ENCODE results near the gene CCDC138. TPM values are rescaled to one million over a fixed set of nuclear protein-coding genes. Genes with fewer than 3 reads are reported as not detected.

Gene CCDC138
- total RNA-seq, 4 donors from 2014 or later, result 3.7 to 5.5 (median 4.4) TPM; not detected in 1

- 47% methylated on average over 4 of the region's 4 CpGs for WGBS, 2 donors (ENCODE audit: low coverage in 1 of 2)
Observed at GRCh38 chr2:108825254-108825653, 38.7 kb downstream of the CCDC138 start.

GRCh38 chr2:108825736-108826135 is 39.2 kb downstream of the CCDC138 start:
- no peak overlapping the region for H3K4me3 ChIP-seq
- intact Hi-C loops (cut with DNase I; ENCODE audit: low total_unique reads) (no loop called here), in situ Hi-C loops (cut with MboI; ENCODE audit: low pct_ligation_motif_present in 1 of 4, low pct_unique_long_range_greater_than_20kb in 1 of 4, low sequenced_read_pairs in 3 of 4) (no loop called here)
- TF ChIP-seq POLR2AphosphoS5 (IDR thresholded peaks at IDR 0.05), result no peak
- TF ChIP-seq CTCF (IDR thresholded peaks at IDR 0.05), result no peak
- no peak for TF ChIP-seq EP300 (IDR thresholded peaks at IDR 0.05; ENCODE audit: low read depth)
- no peak for TF ChIP-seq POLR2A (IDR thresholded peaks at IDR 0.05)
- DNase-seq, result no peak
- no peak overlapping the region for H3K27ac ChIP-seq
- H3K27me3 ChIP-seq, result no peaks in the 10 kb centered on the region
- WGBS, 2 donors (ENCODE audit: low coverage in 1 of 2), result 79 to 93% methylated on average over 3 of the region's 3 CpGs
- peaks cover 0 to 3% (median 0%) of the 10 kb centered on the region in 4 donors for H3K4me1 ChIP-seq
- H3K9me3 ChIP-seq, result no peaks in the 10 kb centered on the region
- H3K36me3 ChIP-seq, result no peaks in the 10 kb centered on the region

More at GRCh38 chr2:108825254-108825653, 38.7 kb downstream of the CCDC138 start:
- no peak overlapping the region for H3K4me3 ChIP-seq
- H3K27ac ChIP-seq, result no peak overlapping the region
- in situ Hi-C loops (cut with MboI; ENCODE audit: low pct_ligation_motif_present in 1 of 4, low pct_unique_long_range_greater_than_20kb in 1 of 4, low sequenced_read_pairs in 3 of 4) (no loop called here), intact Hi-C loops (cut with DNase I; ENCODE audit: low total_unique reads) (no loop called here)
- peaks cover 0 to under 1% of the 10 kb centered on the region in 2 donors for H3K9me3 ChIP-seq
- TF ChIP-seq CTCF (IDR thresholded peaks at IDR 0.05) (no peak), POLR2A (IDR thresholded peaks at IDR 0.05) (no peak), POLR2AphosphoS5 (IDR thresholded peaks at IDR 0.05) (no peak)
- H3K27me3 ChIP-seq, result no peaks in the 10 kb centered on the region
- DNase-seq, result no peak
- H3K36me3 ChIP-seq, result no peaks in the 10 kb centered on the region
- peaks cover 0 to 3% (median 0%) of the 10 kb centered on the region in 4 donors for H3K4me1 ChIP-seq

- no peak for DNase-seq
- in situ Hi-C loops (cut with MboI; ENCODE audit: low pct_ligation_motif_present in 1 of 4, low pct_unique_long_range_greater_than_20kb in 1 of 4, low sequenced_read_pairs in 3 of 4), result no loop called here
- Histone ChIP-seq H3K4me3 (no peak overlapping the region), H3K4me1 (peaks cover 0 to 12% (median 0%) of the 10 kb centered on the region in 4 donors), H3K9me3 (no peaks in the 10 kb centered on the region), H3K27me3 (no peaks in the 10 kb centered on the region), H3K36me3 (no peaks in the 10 kb centered on the region), H3K27ac (no peak overlapping the region)
- intact Hi-C loops (cut with DNase I; ENCODE audit: low total_unique reads), result no loop called here
- 94 to 96% methylated on average over 4 of the region's 4 CpGs for WGBS, 2 donors (ENCODE audit: low coverage in 1 of 2)
- TF ChIP-seq EP300 (IDR thresholded peaks at IDR 0.05; ENCODE audit: low read depth), result no peak
- TF ChIP-seq POLR2A (IDR thresholded peaks at IDR 0.05), result no peak
- TF ChIP-seq CTCF (IDR thresholded peaks at IDR 0.05), result no peak
- no peak for TF ChIP-seq POLR2AphosphoS5 (IDR thresholded peaks at IDR 0.05)
Observed at GRCh38 chr2:108829578-108830310, 43.2 kb downstream of the CCDC138 start.

- Histone ChIP-seq H3K27ac (no peak overlapping the region), H3K4me1 (peaks cover 0 to 9% (median 0%) of the 10 kb centered on the region in 4 donors), H3K9me3 (peaks cover 0 to 6% of the 10 kb centered on the region in 2 donors), H3K4me3 (no peak overlapping the region), H3K27me3 (no peaks in the 10 kb centered on the region), H3K36me3 (no peaks in the 10 kb centered on the region)
- intact Hi-C loops (cut with DNase I; ENCODE audit: low total_unique reads) (no loop called here), in situ Hi-C loops (cut with MboI; ENCODE audit: low pct_ligation_motif_present in 1 of 4, low pct_unique_long_range_greater_than_20kb in 1 of 4, low sequenced_read_pairs in 3 of 4) (no loop called here)
- TF ChIP-seq POLR2A (IDR thresholded peaks at IDR 0.05) (no peak), POLR2AphosphoS5 (IDR thresholded peaks at IDR 0.05) (no peak), CTCF (IDR thresholded peaks at IDR 0.05) (no peak), EP300 (IDR thresholded peaks at IDR 0.05; ENCODE audit: low read depth) (no peak)
- no peak for DNase-seq
Observed at GRCh38 chr2:108833219-108833618, 46.6 kb downstream of the CCDC138 start.

Data from transverse colon (tissue), 4 donors.